GM19372 (cell line): ENCODE measurements around the gene COPB2.
"Not testable (repeated sequence)": the region's sequence is repeated elsewhere in the genome, so short reads cannot be mapped to it uniquely, and the experiment has no call there.

ENCODE experiments used
- ATAC-seq: cut with Tn5 transposase; IDR thresholded peaks from one replicate; pipeline ENCODE4 v1.9.1; 2021; ENCODE audit warnings: mild to moderate bottlenecking, low read depth, moderate library complexity; ENCODE audit not compliant: unreplicated experiment

Gene COPB2

GRCh38 chr3:139380575-139380974 lies 8.9 kb downstream of the COPB2 start:
- ATAC-seq, result no peak

- ATAC-seq, result no peak
These were observed 10.7 kb downstream of the COPB2 start for GRCh38 chr3:139378587-139379241.

GRCh38 chr3:139377378-139377777 lies 12.1 kb downstream of the COPB2 start:
- ATAC-seq, result no peak

- no peak for ATAC-seq
These were observed 15.3 kb downstream of the COPB2 start for GRCh38 chr3:139374099-139374498.

GRCh38 chr3:139364549-139364948 lies 24.9 kb downstream of the COPB2 start:
- no peak for ATAC-seq

GRCh38 chr3:139361276-139361675 lies 28.2 kb downstream of the COPB2 start:
- no peak for ATAC-seq

GRCh38 chr3:139358841-139359562 lies 30.4 kb downstream of the COPB2 start:
- no peak for ATAC-seq

GRCh38 chr3:139357899-139358298 lies 31.5 kb downstream of the COPB2 start:
- no peak for ATAC-seq

GRCh38 chr3:139355891-139356290 lies 33.6 kb downstream of the COPB2 start:
- no peak for ATAC-seq

GRCh38 chr3:139355476-139355875 lies 34.0 kb downstream of the COPB2 start:
- no peak for ATAC-seq

GRCh38 chr3:139354661-139355060 lies 34.8 kb downstream of the COPB2 start:
- no peak for ATAC-seq

GRCh38 chr3:139353920-139354556 lies 35.4 kb downstream of the COPB2 start:
- no peak for ATAC-seq

GRCh38 chr3:139346771-139347170 lies 42.7 kb downstream of the COPB2 start:
- no peak for ATAC-seq

GRCh38 chr3:139343895-139344856 lies 45.3 kb downstream of the COPB2 start, which contains the start of gene MRPS22:
Gene MRPS22 (plus strand): TSS chr3:139344020. CDS start chr3:139344027, 7 bp downstream.
- ATAC-seq, result peak; percentile 99

- no peak for ATAC-seq
These were observed 47.4 kb downstream of the COPB2 start for GRCh38 chr3:139342054-139342453.

- no peak for ATAC-seq
These were observed 48.7 kb downstream of the COPB2 start for GRCh38 chr3:139340784-139341183.

- no peak for ATAC-seq
These were observed 50.1 kb downstream of the COPB2 start for GRCh38 chr3:139339219-139339906.

GRCh38 chr3:139338405-139338804 lies 51.0 kb downstream of the COPB2 start:
- ATAC-seq, result no peak

GRCh38 chr3:139334675-139335074 lies 54.8 kb downstream of the COPB2 start:
- ATAC-seq, result not testable (repeated sequence)

GRCh38 chr3:139332092-139332491 lies 57.4 kb downstream of the COPB2 start:
- ATAC-seq, result no peak
